HG03045 (cell line): ENCODE data around the gene LUC7L.
"Not testable (repeated sequence)": the region's sequence is repeated elsewhere in the genome, so short reads cannot be mapped to it uniquely, and the experiment has no call there.

Source experiments
- ATAC-seq: cut with Tn5 transposase; IDR thresholded peaks from one replicate; pipeline ENCODE4 v1.9.1; 2021; ENCODE audit warnings: mild to moderate bottlenecking, moderate library complexity; ENCODE audit not compliant: unreplicated experiment

The LUC7L gene, protein sequence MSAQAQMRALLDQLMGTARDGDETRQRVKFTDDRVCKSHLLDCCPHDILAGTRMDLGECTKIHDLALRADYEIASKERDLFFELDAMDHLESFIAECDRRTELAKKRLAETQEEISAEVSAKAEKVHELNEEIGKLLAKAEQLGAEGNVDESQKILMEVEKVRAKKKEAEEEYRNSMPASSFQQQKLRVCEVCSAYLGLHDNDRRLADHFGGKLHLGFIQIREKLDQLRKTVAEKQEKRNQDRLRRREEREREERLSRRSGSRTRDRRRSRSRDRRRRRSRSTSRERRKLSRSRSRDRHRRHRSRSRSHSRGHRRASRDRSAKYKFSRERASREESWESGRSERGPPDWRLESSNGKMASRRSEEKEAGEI

GRCh38 chr16:228852-229730 is at the start of gene LUC7L:
LUC7L (minus strand) TSS chr16:229449; CDS start chr16:229339, 110 bp downstream.
- peak; percentile 71 for ATAC-seq

GRCh38 chr16:278863-279366 is 49.7 kb upstream of the LUC7L start:
- ATAC-seq: no peak

DNA sequence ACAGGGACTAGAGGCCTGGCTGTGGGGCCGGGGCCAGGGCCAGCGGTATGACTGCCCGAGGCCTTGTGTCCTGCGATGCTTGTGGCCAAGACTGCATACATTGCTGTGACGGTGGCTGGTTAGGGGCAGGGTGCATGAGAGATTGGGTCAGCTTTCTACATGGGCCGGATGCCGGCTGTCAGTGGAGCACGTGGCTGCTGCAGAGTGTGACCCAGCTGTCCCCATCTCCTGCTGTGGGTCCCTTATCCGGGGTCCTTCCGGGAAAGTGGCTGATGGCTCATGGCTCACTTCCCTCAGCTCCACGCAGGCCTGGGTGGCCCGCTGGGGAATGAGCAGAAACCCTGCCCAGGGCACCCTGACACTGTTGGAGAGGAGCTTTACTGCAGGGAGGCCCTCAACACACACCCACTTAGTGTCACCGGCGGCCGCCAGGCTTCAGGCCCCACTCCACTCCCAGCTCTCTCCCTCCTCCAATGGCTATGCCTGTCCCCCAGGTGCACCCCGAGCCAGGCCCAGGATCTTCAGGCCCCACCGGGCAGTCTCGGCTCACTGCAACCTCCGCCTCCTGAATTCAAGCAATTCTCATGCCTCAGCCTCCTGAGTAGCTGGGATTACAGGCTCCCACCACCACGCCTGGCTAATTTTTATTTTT is 47.3 kb upstream of the LUC7L start:
- ATAC-seq: no peak

DNA sequence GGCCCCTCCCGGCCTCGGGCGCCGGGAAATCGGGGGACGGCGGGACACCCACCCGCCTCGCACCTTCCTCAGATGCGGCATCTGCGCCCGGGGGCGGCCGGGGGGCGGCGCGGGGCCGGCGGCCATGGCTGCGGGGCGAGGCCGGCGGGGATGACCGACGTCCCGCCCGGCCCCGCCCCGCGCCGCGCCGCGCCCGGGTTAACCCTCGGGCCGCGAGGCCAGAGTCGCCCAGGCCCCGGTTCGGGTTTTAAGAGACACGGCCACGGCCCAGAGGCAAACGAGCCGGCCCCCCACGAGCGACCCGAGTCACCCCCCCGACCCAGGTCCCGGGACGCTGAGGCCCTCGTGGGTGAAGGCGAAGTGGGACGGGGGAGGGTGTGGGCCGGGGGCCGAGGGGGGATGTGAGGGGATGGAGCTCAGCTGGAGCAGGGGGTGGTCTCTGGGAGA is 46.6 kb upstream of the LUC7L start, which contains the start of gene RGS11:
RGS11 (minus strand) TSS at position 159 of the 447 bp plus-strand sequence; CDS start at position 126, 33 bp downstream.
- ATAC-seq: no peak

- no peak for ATAC-seq
Observed at GRCh38 chr16:275041-275641, 45.9 kb upstream of the LUC7L start.

GRCh38 chr16:273547-274421 is 44.5 kb upstream of the LUC7L start:
- ATAC-seq: no peak

- no peak for ATAC-seq
Observed at GRCh38 chr16:272633-273546, 43.6 kb upstream of the LUC7L start.

DNA sequence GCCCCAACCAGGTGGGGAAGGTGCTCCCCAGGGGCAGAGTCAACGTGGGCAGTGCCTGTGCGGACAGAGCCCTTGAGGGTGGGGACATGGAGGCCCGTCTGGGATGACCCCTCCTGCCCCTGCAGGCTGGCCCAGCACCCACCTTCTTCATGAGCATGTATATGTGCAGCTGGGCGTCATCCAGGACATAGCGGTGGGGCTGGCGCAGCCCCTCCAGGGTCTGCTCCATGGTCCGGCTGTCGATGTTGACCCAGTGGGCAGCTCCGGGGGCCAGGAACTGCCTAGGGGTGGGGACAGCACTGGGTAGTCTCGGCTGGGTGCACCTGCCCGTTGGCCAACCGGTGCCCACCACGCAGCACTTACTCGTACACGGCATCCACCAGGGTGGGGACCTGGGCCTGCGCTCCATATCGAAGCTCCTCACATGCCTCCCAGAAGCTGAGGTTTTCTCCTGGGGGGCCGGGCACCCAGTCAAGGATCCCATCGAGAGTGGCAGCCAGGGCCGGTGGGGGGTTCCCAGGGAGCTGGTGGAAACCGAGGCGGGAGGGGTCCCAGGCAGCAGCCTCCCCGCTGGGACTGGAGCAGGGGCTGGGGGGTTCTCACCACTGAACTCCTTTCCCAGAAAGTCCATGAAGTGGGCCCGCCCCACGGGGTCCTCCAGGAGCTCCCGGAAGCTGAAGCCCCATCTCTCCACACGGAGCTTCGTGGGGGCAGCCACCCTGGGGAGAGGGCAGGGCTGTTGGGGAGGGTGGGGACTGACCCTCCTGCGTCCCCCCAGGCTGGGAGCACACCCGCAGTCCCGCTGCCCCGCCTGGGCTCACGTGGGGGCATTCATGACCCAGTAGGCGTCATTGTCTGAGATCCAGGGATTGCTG is 41.4 kb upstream of the LUC7L start:
- ATAC-seq: no peak

DNA sequence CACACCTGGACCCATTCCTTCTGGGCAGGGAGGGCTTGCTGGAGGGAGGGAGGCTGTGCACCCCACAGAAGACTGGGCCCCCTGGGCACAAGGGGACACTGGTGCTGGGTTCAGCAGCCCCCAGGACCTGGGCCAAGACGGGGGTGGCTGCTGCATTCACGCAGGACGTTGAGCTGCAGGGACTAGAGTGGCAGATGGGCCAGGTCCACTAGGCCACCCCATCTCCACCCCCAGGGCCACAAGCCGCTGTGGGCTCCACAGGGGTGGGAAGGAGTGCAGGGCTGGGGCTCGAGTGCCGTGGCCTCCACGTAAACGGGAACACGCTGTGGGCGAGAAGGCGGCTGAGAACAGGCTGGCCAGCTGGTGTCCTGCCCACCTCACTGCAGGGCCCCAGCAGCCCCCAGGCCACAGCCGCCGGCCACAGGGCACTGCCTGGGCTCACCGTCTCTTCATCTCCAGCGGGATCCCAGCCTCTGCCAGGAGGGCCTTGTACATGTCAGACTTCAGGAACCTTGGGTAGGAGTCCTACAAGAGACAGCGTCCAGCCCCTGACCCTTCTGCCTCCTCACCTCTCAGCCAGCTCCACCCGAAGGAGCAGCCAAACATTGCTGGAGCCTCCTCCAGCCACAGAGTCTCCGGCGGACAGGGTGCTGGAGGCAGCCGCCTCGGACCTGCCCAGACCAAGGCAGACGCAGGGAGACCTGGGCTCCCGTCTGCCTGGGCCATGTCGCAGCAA is 40.0 kb upstream of the LUC7L start:
- ATAC-seq: no peak

- ATAC-seq: no peak
Observed at GRCh38 chr16:268141-269053, 39.1 kb upstream of the LUC7L start.

DNA sequence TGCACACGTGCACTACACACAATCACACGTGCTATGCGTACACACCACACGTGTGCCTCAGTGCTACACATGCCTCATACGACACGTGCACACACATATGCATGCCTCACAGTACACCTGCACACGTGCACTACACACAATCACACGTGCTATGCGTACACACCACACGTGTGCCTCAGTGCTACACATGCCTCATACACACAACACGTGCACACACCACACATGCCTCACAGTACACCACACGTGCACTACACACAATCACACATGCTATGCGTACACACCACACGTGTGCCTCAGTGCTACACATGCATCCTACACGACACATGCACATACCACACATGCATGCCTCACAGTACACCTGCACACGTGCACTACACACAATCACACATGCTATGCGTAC is 38.3 kb upstream of the LUC7L start:
- not testable (repeated sequence) for ATAC-seq

- ATAC-seq: no peak
Observed at GRCh38 chr16:266258-267164, 37.3 kb upstream of the LUC7L start.

DNA sequence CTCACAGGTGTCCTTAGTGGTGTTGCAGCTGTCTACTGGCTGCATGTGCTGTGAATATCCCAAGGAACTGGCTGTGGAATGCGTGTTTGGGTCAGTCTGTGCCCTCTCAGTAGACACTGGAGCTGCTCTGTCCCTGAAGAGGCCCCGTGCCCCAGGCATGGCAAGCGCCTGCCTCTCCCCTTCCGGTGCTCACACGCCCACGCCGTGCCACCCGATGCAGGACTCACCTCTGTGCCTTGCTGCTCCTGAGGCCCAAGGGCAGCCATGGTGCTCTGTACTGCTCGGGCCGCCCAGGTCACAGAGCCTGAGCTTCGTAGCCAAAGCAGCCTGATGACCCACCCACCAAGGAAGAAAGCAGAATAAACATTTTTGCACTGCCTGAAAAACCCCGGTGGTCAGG is 36.5 kb upstream of the LUC7L start:
- no peak for ATAC-seq

DNA sequence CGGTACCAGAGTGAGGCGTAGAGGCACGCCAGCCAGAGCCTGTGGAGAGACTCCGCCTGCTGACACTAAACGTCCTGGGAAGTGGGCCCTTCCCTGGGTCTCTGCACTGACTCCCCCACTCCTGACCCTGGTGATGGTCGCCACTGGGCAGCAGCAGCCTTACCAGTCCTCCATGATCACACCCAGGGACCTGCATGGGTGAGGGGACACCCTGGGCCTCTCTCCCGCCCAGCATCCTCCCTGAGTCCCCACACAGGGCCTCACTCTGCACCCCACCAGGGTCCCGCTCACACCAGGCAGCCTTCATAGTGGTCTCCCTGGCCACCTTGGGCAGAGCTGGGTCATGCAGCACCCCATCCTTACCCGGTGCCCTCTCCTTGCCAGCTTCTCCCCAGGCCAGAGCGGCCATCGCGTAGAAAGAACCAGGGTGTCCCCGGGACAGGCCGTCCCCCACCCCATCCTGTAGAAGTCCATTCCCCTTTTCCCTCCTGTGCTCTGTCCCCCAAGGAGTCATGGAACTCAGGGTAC is 35.8 kb upstream of the LUC7L start:
- no peak for ATAC-seq
